Upper lobe of left lung (tissue), 4 donors: ENCODE results near the gene NUDCD3.

ENCODE experiments used
- EP300 ChIP-seq, 4 donors: sonication (generic); formaldehyde crosslinking; IDR thresholded peaks; one replicate each; pipeline ENCODE4 v1.5.1; 2017; ENCODE audit warnings: antibody characterized with exemption in 4 of 4, control low read depth in 2 of 4
- POLR2A ChIP-seq, 4 donors: fragments of 450-650 bp; IDR thresholded peaks; one replicate each; pipeline ENCODE4 v1.5.1; 2016 to 2017; ENCODE audit warnings: antibody characterized with exemption in 4 of 4, mild to moderate bottlenecking in 2 of 4
- POLR2AphosphoS5 ChIP-seq, 2 donors: sonication (generic); formaldehyde crosslinking; IDR thresholded peaks; one replicate each; pipeline ENCODE4 v1.5.1; 2017; ENCODE audit warnings: antibody characterized with exemption in 2 of 2
- TF ChIP-seq, protein P1 (sequence below), 6 experiments: fragments of 450-650 bp in 4 of 6; fragments of 200-600 bp in 2 of 6; sonication (generic) in 2 of 6; IDR thresholded peaks; one replicate each; pipeline ENCODE4 v1.5.1; 2016 to 2019; ENCODE audit warnings: antibody characterized with exemption in 6 of 6

DNA sequence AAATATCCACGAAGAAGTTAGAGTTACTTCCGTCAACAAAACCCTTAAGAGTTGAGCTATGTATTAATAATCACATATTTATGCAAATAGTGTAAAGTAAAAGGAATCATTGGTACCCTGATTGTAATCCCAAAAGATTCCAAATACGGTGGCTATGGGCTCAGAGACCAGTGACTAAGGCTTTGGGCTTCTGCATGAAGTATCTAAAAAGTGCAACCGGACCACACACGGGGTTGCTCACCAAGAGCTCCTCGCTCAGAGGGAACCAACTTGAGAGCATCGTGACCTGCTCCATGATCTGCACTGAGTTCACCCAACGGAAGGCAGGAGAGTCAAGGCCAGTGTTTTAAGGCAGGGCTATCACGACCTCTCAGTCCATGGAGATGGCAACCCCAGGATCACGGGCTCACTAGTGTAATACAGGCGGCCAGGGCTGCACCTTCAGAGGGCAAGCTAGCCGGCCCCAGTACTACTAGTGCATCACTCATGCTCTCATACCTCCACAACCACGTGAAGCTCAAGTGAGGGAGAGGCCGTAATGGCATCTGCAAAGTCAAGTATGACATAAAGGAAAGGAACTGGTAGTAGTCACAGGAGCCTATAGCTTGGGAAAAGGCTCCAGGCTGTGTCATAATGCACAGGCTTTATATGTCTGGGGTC lies 87.9 kb downstream of the NUDCD3 start:
- TF ChIP-seq, protein P1, sequence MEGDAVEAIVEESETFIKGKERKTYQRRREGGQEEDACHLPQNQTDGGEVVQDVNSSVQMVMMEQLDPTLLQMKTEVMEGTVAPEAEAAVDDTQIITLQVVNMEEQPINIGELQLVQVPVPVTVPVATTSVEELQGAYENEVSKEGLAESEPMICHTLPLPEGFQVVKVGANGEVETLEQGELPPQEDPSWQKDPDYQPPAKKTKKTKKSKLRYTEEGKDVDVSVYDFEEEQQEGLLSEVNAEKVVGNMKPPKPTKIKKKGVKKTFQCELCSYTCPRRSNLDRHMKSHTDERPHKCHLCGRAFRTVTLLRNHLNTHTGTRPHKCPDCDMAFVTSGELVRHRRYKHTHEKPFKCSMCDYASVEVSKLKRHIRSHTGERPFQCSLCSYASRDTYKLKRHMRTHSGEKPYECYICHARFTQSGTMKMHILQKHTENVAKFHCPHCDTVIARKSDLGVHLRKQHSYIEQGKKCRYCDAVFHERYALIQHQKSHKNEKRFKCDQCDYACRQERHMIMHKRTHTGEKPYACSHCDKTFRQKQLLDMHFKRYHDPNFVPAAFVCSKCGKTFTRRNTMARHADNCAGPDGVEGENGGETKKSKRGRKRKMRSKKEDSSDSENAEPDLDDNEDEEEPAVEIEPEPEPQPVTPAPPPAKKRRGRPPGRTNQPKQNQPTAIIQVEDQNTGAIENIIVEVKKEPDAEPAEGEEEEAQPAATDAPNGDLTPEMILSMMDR (IDR thresholded peaks at IDR 0.05), result no peak
- no peak for TF ChIP-seq EP300 (IDR thresholded peaks at IDR 0.05)
- no peak for TF ChIP-seq POLR2A (IDR thresholded peaks at IDR 0.05)
- TF ChIP-seq POLR2AphosphoS5 (IDR thresholded peaks at IDR 0.05), result no peak
